ENCODE results near the gene MFN2. TPM values are rescaled to one million over a fixed set of nuclear protein-coding genes. Genes with fewer than 3 reads are reported as not detected.

MFN2 gene
- total RNA-seq, 4 donors from 2014 or later, result 72.1 to 92.8 (median 75.6) TPM

- H3K27ac ChIP-seq, result peak overlapping the region in 2 of 4 donors; percentile 96
- H3K9me3 ChIP-seq, result no peaks in the 10 kb centered on the region
- peak overlapping the region in 1 of 4 donors; percentile 94 for H3K4me3 ChIP-seq
- H3K4me1 ChIP-seq, result peaks cover 22 to 59% (median 44%) of the 10 kb centered on the region in 4 donors
- H3K36me3 ChIP-seq, result peaks cover 0 to 16% (median 5%) of the 10 kb centered on the region in 4 donors
- no peak for DNase-seq
- H3K27me3 ChIP-seq, result no peaks in the 10 kb centered on the region
- intact Hi-C loops (cut with DNase I; ENCODE audit: low total_unique reads) (no loop called here), in situ Hi-C loops (cut with MboI; ENCODE audit: low pct_ligation_motif_present in 1 of 4, low pct_unique_long_range_greater_than_20kb in 1 of 4, low sequenced_read_pairs in 3 of 4) (no loop called here)
- 49 to 51% methylated on average over 3 of the region's 3 CpGs for WGBS, 2 donors (ENCODE audit: low coverage in 1 of 2)
- no peak for TF ChIP-seq EP300 (IDR thresholded peaks at IDR 0.05; ENCODE audit: low read depth)
- TF ChIP-seq POLR2AphosphoS5 (IDR thresholded peaks at IDR 0.05), result no peak
- TF ChIP-seq, protein P1, sequence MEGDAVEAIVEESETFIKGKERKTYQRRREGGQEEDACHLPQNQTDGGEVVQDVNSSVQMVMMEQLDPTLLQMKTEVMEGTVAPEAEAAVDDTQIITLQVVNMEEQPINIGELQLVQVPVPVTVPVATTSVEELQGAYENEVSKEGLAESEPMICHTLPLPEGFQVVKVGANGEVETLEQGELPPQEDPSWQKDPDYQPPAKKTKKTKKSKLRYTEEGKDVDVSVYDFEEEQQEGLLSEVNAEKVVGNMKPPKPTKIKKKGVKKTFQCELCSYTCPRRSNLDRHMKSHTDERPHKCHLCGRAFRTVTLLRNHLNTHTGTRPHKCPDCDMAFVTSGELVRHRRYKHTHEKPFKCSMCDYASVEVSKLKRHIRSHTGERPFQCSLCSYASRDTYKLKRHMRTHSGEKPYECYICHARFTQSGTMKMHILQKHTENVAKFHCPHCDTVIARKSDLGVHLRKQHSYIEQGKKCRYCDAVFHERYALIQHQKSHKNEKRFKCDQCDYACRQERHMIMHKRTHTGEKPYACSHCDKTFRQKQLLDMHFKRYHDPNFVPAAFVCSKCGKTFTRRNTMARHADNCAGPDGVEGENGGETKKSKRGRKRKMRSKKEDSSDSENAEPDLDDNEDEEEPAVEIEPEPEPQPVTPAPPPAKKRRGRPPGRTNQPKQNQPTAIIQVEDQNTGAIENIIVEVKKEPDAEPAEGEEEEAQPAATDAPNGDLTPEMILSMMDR (IDR thresholded peaks at IDR 0.05), result peak; percentile 24 to 61 (median 37)
- TF ChIP-seq POLR2A (IDR thresholded peaks at IDR 0.05), result no peak
Measured at GRCh38 chr1:11982010-11982392, 1.8 kb downstream of the MFN2 start.

DNA sequence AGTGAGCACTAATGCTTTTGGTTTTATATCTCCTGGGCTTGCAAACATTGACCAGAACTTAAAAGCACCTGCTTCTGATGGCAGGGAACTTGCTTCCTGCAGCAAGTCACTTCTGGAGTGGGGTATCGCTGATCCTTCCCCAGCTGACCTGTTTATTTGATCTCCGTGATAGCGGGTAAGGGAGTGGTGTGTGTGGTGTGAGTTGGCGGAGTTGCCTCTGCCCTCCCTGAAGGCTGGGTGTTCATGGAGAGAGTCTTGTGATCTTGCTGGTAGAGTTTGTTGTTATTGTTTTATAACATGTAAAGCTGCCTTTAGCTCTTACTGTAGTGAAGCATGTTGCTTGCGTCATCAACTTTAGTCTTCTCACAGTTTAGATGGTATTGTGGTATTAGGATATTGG is 3.9 kb downstream of the MFN2 start:
- Histone ChIP-seq H3K27ac (peak overlapping the region; percentile 48 to 64 (median 55)), H3K36me3 (peaks cover 0 to 21% (median 6%) of the 10 kb centered on the region in 4 donors), H3K4me3 (no peak overlapping the region), H3K4me1 (peaks cover 18 to 55% (median 41%) of the 10 kb centered on the region in 4 donors), H3K9me3 (no peaks in the 10 kb centered on the region), H3K27me3 (no peaks in the 10 kb centered on the region)
- intact Hi-C loops (cut with DNase I; ENCODE audit: low total_unique reads) (no loop called here), in situ Hi-C loops (cut with MboI; ENCODE audit: low pct_ligation_motif_present in 1 of 4, low pct_unique_long_range_greater_than_20kb in 1 of 4, low sequenced_read_pairs in 3 of 4) (no loop called here)
- 53 to 59% methylated on average over 3 to 5 of the region's 5 CpGs for WGBS, 2 donors (ENCODE audit: low coverage in 1 of 2)
- DNase-seq, result peak; percentile 48
- TF ChIP-seq EP300 (IDR thresholded peaks at IDR 0.05; ENCODE audit: low read depth) (no peak), POLR2AphosphoS5 (IDR thresholded peaks at IDR 0.05) (no peak), POLR2A (IDR thresholded peaks at IDR 0.05) (no peak)
- TF ChIP-seq, protein P1 (IDR thresholded peaks at IDR 0.05), result no peak

GRCh38 chr1:11984576-11984975 is 4.3 kb downstream of the MFN2 start:
- H3K27ac ChIP-seq, result peak overlapping the region; percentile 48 to 64 (median 55)
- 40 to 60% methylated on average over 6 of the region's 6 CpGs for WGBS, 2 donors (ENCODE audit: low coverage in 1 of 2)
- no peaks in the 10 kb centered on the region for H3K9me3 ChIP-seq
- in situ Hi-C loops (cut with MboI; ENCODE audit: low pct_ligation_motif_present in 1 of 4, low pct_unique_long_range_greater_than_20kb in 1 of 4, low sequenced_read_pairs in 3 of 4), result no loop called here
- DNase-seq, result no peak
- peaks cover 13 to 50% (median 37%) of the 10 kb centered on the region in 4 donors for H3K4me1 ChIP-seq
- H3K36me3 ChIP-seq, result peaks cover 0 to 25% (median 8%) of the 10 kb centered on the region in 4 donors
- no peak overlapping the region for H3K4me3 ChIP-seq
- no peaks in the 10 kb centered on the region for H3K27me3 ChIP-seq
- intact Hi-C loops (cut with DNase I; ENCODE audit: low total_unique reads), result no loop called here
- TF ChIP-seq, protein P1 (IDR thresholded peaks at IDR 0.05), result no peak
- TF ChIP-seq POLR2AphosphoS5 (IDR thresholded peaks at IDR 0.05) (no peak), POLR2A (IDR thresholded peaks at IDR 0.05) (no peak), EP300 (IDR thresholded peaks at IDR 0.05; ENCODE audit: low read depth) (no peak)

DNA sequence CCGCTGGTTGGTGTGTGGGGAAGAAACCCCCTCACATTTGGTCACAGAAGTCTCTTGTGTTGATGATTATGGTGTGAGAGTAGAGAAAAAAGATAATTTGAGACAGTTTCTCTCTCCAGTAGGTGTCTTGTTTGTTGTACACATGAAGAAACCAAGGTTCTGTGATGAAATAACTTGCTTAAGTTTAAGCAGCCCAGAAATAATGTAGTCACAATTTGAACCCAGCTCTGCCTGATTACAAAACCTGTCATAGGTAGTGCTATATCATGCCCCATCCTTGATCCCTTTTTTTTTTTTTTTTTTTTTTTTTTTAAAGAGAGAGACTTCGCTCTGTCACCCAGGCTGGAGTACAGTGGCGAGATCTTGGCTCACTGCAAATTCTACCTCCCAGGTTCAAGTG is 4.9 kb downstream of the MFN2 start:
- no peak for DNase-seq
- TF ChIP-seq POLR2A (IDR thresholded peaks at IDR 0.05), result no peak
- TF ChIP-seq, protein P1 (IDR thresholded peaks at IDR 0.05), result no peak
- no peak for TF ChIP-seq POLR2AphosphoS5 (IDR thresholded peaks at IDR 0.05)
- TF ChIP-seq EP300 (IDR thresholded peaks at IDR 0.05; ENCODE audit: low read depth), result no peak
- in situ Hi-C loops (cut with MboI; ENCODE audit: low pct_ligation_motif_present in 1 of 4, low pct_unique_long_range_greater_than_20kb in 1 of 4, low sequenced_read_pairs in 3 of 4), result no loop called here
- intact Hi-C loops (cut with DNase I; ENCODE audit: low total_unique reads), result no loop called here
- H3K27me3 ChIP-seq, result no peaks in the 10 kb centered on the region
- H3K9me3 ChIP-seq, result no peaks in the 10 kb centered on the region
- 83 to 91% methylated on average over 1 to 3 of the region's 3 CpGs for WGBS, 2 donors (ENCODE audit: low coverage in 1 of 2)
- H3K27ac ChIP-seq, result peak overlapping the region in 3 of 4 donors; percentile 50 to 64 (median 60)
- H3K4me3 ChIP-seq, result no peak overlapping the region
- peaks cover 13 to 49% (median 34%) of the 10 kb centered on the region in 4 donors for H3K4me1 ChIP-seq
- peaks cover 0 to 31% (median 11%) of the 10 kb centered on the region in 4 donors for H3K36me3 ChIP-seq

Measured in transverse colon (tissue), 4 donors.